HepG2 (cell line): Measurements from ENCODE around the gene PTGIS. TPM values are rescaled to one million over a fixed set of nuclear protein-coding genes. Genes with fewer than 3 reads are reported as not detected.

ENCODE experiments used
- ATAC-seq: fragments of 200-7000 bp; cut with Tn5 transposase; 3 replicates; pipeline ENCODE4 v1.9.1; 2020; ENCODE audit warnings: mild to moderate bottlenecking, moderate library complexity
- BruUV-seq: library from RNA; stranded (reverse); fragments of 400-500 nt; replicated peaks from 2 replicates; lab custom pipeline; 2021; lab: Mats Ljungman, UMichigan
- CTCF ChIA-PET: fragments of 300-600 bp; formaldehyde crosslinking; extraction: SDS; loops from one replicate; lab custom pipeline; 2021; ENCODE audit warnings: low total read pairs, inconsistent platforms, low intra/inter-chr PET ratio; lab: Yijun Ruan, JAX
- POLR2A ChIA-PET: fragments of 350-600 bp; sonication (Branson Sonifier 250); formaldehyde crosslinking; loops from one replicate; lab custom pipeline; 2020; ENCODE audit warnings: antibody characterized with exemption, inconsistent platforms; lab: Yijun Ruan, JAX
- DNase-seq: peaks from one replicate; pipeline ENCODE4 v3.0.0-alpha.2; 2015; ENCODE audit warnings: low spot score
- FAIRE-seq: peaks from 3 replicates; lab custom pipeline; 2011; peaks lifted over from hg19 to GRCh38; lab: Jason Lieb, UNC
- H2AFZ ChIP-seq: one replicate; pipeline ENCODE4 v1.6.1; 2011; ENCODE audit warnings: low read length, inconsistent platforms
- H3K27ac ChIP-seq: fragments of 300-600 bp; 3 replicates; pipeline ENCODE4 v1.8.0; 2011; ENCODE audit warnings: mixed run types, mild to moderate bottlenecking, mixed read lengths, low read length, inconsistent platforms; ENCODE audit not compliant: insufficient read depth; ENCODE audit errors: extremely low read length
- H3K27me3 ChIP-seq, 2 experiments: fragments of 200-600 bp in 1 of 2; 2 replicates in 1 of 2; 3 replicates in 1 of 2; pipeline versions ENCODE4 v1.6.0 to v1.8.0; 2011; ENCODE audit warnings: low read length in 2 of 2, mild to moderate bottlenecking in 2 of 2, moderate library complexity in 2 of 2, inconsistent platforms in 1 of 2; ENCODE audit not compliant: insufficient read depth in 2 of 2, control insufficient read depth in 1 of 2
- H3K36me3 ChIP-seq, 2 experiments: fragments of 200-600 bp in 1 of 2; replicated peaks in 1 of 2; 2 replicates in 1 of 2; 3 replicates in 1 of 2; pipeline versions ENCODE4 v1.5.1 to v1.8.0; 2011; ENCODE audit warnings: low read length in 2 of 2, inconsistent platforms in 1 of 2; ENCODE audit not compliant: insufficient read depth in 2 of 2, control insufficient read depth in 1 of 2
- H3K4me1 ChIP-seq: 2 replicates; pipeline ENCODE4 v1.5.1; 2012; ENCODE audit warnings: low read length, inconsistent platforms; ENCODE audit not compliant: insufficient read depth
- H3K4me2 ChIP-seq: 2 replicates; pipeline ENCODE4 v1.6.0; 2011; ENCODE audit warnings: low read depth, low read length, inconsistent platforms
- H3K4me3 ChIP-seq, 3 experiments: fragments of 200-600 bp in 1 of 3; sonication (generic), shearing (Covaris generic) in 1 of 3; replicated peaks in 1 of 3; 2 replicates each; pipeline ENCODE4 v1.5.1; 2011 to 2016; ENCODE audit warnings: low read length in 3 of 3, inconsistent platforms in 2 of 3, low read depth in 2 of 3, mild to moderate bottlenecking in 2 of 3, control low read depth in 1 of 3, mixed read lengths in 1 of 3; ENCODE audit not compliant: insufficient read depth in 1 of 3
- H3K79me2 ChIP-seq: one replicate; pipeline ENCODE4 v1.6.1; 2011; ENCODE audit warnings: low read length, inconsistent platforms; ENCODE audit not compliant: insufficient read depth
- H3K9ac ChIP-seq: 2 replicates; pipeline ENCODE4 v1.6.0; 2011; ENCODE audit warnings: mild to moderate bottlenecking, low read depth, low read length, inconsistent platforms; ENCODE audit not compliant: insufficient read depth
- H3K9me3 ChIP-seq: 2 replicates; pipeline ENCODE4 v1.5.1; 2012; ENCODE audit warnings: mild to moderate bottlenecking, low read length
- H4K20me1 ChIP-seq: 2 replicates; pipeline ENCODE4 v1.6.0; 2011; ENCODE audit warnings: inconsistent platforms, mild to moderate bottlenecking, low read length, moderate library complexity; ENCODE audit not compliant: insufficient read depth
- EZH2 ChIP-seq: conservative IDR thresholded peaks from 2 replicates; pipeline ENCODE4 v1.6.1; 2012; ENCODE audit warnings: mild to moderate bottlenecking, low read depth, low read length, moderate library complexity
- HBP1 ChIP-seq: IDR thresholded peaks from 2 replicates; pipeline ENCODE4 v1.6.1; 2016; ENCODE audit warnings: low read depth, control low read depth
- SMAD3 ChIP-seq: sonication (generic); formaldehyde crosslinking; IDR thresholded peaks from 2 replicates; pipeline ENCODE4 v1.4.0; 2020; ENCODE audit warnings: missing genetic modification reagents
- SMARCC2 ChIP-seq: fragments of 450-650 bp; IDR thresholded peaks from 2 replicates; pipeline ENCODE4 v1.6.1; 2017; ENCODE audit warnings: antibody characterized with exemption, mild to moderate bottlenecking
- SOX6 ChIP-seq, 2 experiments: fragments of 450-650 bp in 1 of 2; sonication (generic) in 1 of 2; formaldehyde crosslinking in 1 of 2; IDR thresholded peaks; 2 replicates each; pipeline versions ENCODE4 v1.4.0 to v1.6.1; 2017 to 2020; ENCODE audit warnings: antibody characterized with exemption in 1 of 2, mild to moderate bottlenecking in 1 of 2, missing genetic modification reagents in 1 of 2
- TOE1 ChIP-seq: sonication (generic); formaldehyde crosslinking; IDR thresholded peaks from 2 replicates; pipeline ENCODE4 v1.4.0; 2020; ENCODE audit warnings: mild to moderate bottlenecking, missing genetic modification reagents
- ZBTB7B ChIP-seq: sonication (generic); formaldehyde crosslinking; IDR thresholded peaks from 2 replicates; pipeline ENCODE4 v1.4.0; 2020; ENCODE audit warnings: missing genetic modification reagents
- ZMYM2 ChIP-seq: sonication (generic); formaldehyde crosslinking; IDR thresholded peaks from 2 replicates; pipeline ENCODE4 v1.8.0; 2022; ENCODE audit warnings: mild to moderate bottlenecking, missing genetic modification reagents
- ZNF136 ChIP-seq: sonication (generic); formaldehyde crosslinking; IDR thresholded peaks from 2 replicates; pipeline ENCODE4 v1.8.1; 2022; ENCODE audit warnings: low read depth, mild to moderate bottlenecking, moderate library complexity, missing genetic modification reagents
- ZNF329 ChIP-seq: sonication (generic); formaldehyde crosslinking; IDR thresholded peaks from 2 replicates; pipeline ENCODE4 v1.9.0; 2021; ENCODE audit warnings: low read depth, mild to moderate bottlenecking, missing genetic modification reagents
- ZNF530 ChIP-seq: sonication (generic); formaldehyde crosslinking; IDR thresholded peaks from 2 replicates; pipeline ENCODE4 v1.5.0; 2020; ENCODE audit warnings: low read depth, mild to moderate bottlenecking, missing genetic modification reagents
- ZNF543 ChIP-seq: sonication (generic); formaldehyde crosslinking; IDR thresholded peaks from 2 replicates; pipeline ENCODE4 v1.4.0; 2020; ENCODE audit warnings: mild to moderate bottlenecking, missing genetic modification reagents
- ZNF710 ChIP-seq: sonication (generic); formaldehyde crosslinking; IDR thresholded peaks from 2 replicates; pipeline ENCODE4 v1.5.0; 2020; ENCODE audit warnings: mild to moderate bottlenecking, missing genetic modification reagents, borderline replicate concordance
- WGBS: methylation state at CpG from one replicate; pipeline ENCODE4 v1.1.6; 2017; ENCODE audit warnings: low lambda C conversion rate; 5-methylcytosine and 5-hydroxymethylcytosine counted together
- in situ Hi-C: cut with HindIII; loops from 2 replicates; pipeline ENCODE4 v1.10.0; 2017; ENCODE audit warnings: low pct_unique_long_range_greater_than_20kb; ENCODE audit not compliant: extremely low pct_ligation_motif_present
- intact Hi-C: fragments of 100-400 bp; cut with micrococcal nuclease; formaldehyde crosslinking; loops from one replicate; pipeline ENCODE4 v1.10.0; 2022; ENCODE audit not compliant: unreplicated experiment
- polyA plus RNA-seq, 8 experiments: library from polyadenylated mRNA; depleted of rRNA in 3 of 8; stranded (reverse) in 7 of 8; unstranded in 1 of 8; fragments of >200 nt; fragmentation: Illumina TruSeq in 4 of 8; extraction: Trizol in 4 of 8; gene quantifications; 2 replicates each; pipeline versions ENCODE4 v1.2.1 to v1.2.3, GENCODE V29; 2011 to 2016; ENCODE audit warnings: low read depth in 4 of 8, missing spikeins in 1 of 8, mixed read lengths in 1 of 8; ENCODE audit not compliant: insufficient read depth in 1 of 8
- total RNA-seq, 5 experiments: library from RNA; depleted of rRNA; stranded (reverse); fragments of >200 nt; fragmentation: Illumina TruSeq; extraction: Trizol; gene quantifications; 2 replicates each; pipeline ENCODE4 v1.2.3, GENCODE V29; 2016; ENCODE audit warnings: low read depth in 1 of 5
- TF ChIP-seq, protein P1 (sequence below): sonication (generic); formaldehyde crosslinking; conservative IDR thresholded peaks from 2 replicates; pipeline ENCODE4 v1.8.1; 2023; ENCODE audit warnings: missing genetic modification reagents
- TF ChIP-seq, protein P2 (sequence below): sonication (generic); formaldehyde crosslinking; IDR thresholded peaks from 2 replicates; pipeline ENCODE4 v1.8.1; 2023; ENCODE audit warnings: mild to moderate bottlenecking, missing genetic modification reagents

PTGIS gene
- total and polyA plus RNA-seq, 2 of the 13 experiments (the other 11 are each of a cell fraction or from before 2014, with no cell fraction given) = not detected

GRCh38 chr20:49582413-49583334 lies 14.7 kb upstream of the PTGIS start (continued):
- TF ChIP-seq ZBTB7B (CRISPR knock-in tag) (no peak), ZMYM2 (CRISPR knock-in tag) (peak; percentile 2; the same call in 1 of the 2 replicates), ZNF543 (CRISPR knock-in tag) (no peak), HBP1 (CRISPR knock-in tag) (no peak), SOX6 (IDR thresholded peaks at IDR 0.05) (no peak), SOX6 (CRISPR knock-in tag; IDR thresholded peaks at IDR 0.05) (no peak), SMARCC2 (no peak), EZH2 (no peak), ZNF136 (CRISPR knock-in tag) (no peak)

GRCh38 chr20:49581482-49581881 lies 13.5 kb upstream of the PTGIS start:
- Histone ChIP-seq H3K4me3 (no peak overlapping the region), H3K79me2 (no peaks in the 10 kb centered on the region), H3K4me1 (peaks cover 56% of the 10 kb centered on the region), H3K36me3 (no peaks in the 10 kb centered on the region), H3K4me2 (no peak overlapping the region), H4K20me1 (no peaks in the 10 kb centered on the region), H3K9me3 (peaks cover 7% of the 10 kb centered on the region), H3K27me3 (peaks cover 0 to 4% of the 10 kb centered on the region in 2 experiments; a peak in 2 of 5 replicates), H3K27ac (no peak overlapping the region), H2AFZ (no peak overlapping the region), H3K9ac (no peak overlapping the region)
- TF ChIP-seq, protein P1, sequence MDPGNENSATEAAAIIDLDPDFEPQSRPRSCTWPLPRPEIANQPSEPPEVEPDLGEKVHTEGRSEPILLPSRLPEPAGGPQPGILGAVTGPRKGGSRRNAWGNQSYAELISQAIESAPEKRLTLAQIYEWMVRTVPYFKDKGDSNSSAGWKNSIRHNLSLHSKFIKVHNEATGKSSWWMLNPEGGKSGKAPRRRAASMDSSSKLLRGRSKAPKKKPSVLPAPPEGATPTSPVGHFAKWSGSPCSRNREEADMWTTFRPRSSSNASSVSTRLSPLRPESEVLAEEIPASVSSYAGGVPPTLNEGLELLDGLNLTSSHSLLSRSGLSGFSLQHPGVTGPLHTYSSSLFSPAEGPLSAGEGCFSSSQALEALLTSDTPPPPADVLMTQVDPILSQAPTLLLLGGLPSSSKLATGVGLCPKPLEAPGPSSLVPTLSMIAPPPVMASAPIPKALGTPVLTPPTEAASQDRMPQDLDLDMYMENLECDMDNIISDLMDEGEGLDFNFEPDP (CRISPR knock-in tag) = no peak
- peak; percentile 99 for TF ChIP-seq ZNF329 (CRISPR knock-in tag)
- no peak for TF ChIP-seq ZNF530 (CRISPR knock-in tag)
- TF ChIP-seq SMAD3 (CRISPR knock-in tag) = no peak
- TF ChIP-seq TOE1 (CRISPR knock-in tag) = no peak
- TF ChIP-seq, protein P2, sequence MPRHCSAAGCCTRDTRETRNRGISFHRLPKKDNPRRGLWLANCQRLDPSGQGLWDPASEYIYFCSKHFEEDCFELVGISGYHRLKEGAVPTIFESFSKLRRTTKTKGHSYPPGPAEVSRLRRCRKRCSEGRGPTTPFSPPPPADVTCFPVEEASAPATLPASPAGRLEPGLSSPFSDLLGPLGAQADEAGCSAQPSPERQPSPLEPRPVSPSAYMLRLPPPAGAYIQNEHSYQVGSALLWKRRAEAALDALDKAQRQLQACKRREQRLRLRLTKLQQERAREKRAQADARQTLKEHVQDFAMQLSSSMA = no peak
- no peak for TF ChIP-seq ZNF710 (CRISPR knock-in tag)
- FAIRE-seq (no peak), DNase-seq (no peak), ATAC-seq (no peak)
- intact Hi-C loops = no loop called here
- 91% methylated on average over 1 of the region's 1 CpG for WGBS
- ChIA-PET CTCF (no interaction called here), POLR2A (interaction anchor here (0.7 kb wide), 1 partner anchor 23 kb away, joined by 3 read pairs; no protein-coding TSS in a partner anchor)
- BruUV-seq = no TSS peak
- in situ Hi-C loops = no loop called here
